Gastrocnemius medialis (tissue), 4 donors: ENCODE results near the gene STK38. TPM values are rescaled to one million over a fixed set of nuclear protein-coding genes. Genes with fewer than 3 reads are reported as not detected.

Experiments used
- ATAC-seq, 2 donors: fragments of 150-250 bp; one replicate each; pipeline ENCODE4 v1.9.1; 2016
- DNase-seq, 2 donors: peaks; one replicate each; pipeline ENCODE4 v3.0.0-alpha.2; 2019
- H3K27ac ChIP-seq, 4 donors: fragments of 200-600 bp; sonication (generic); 1 replicate in 1 of 4; 2 replicates in 3 of 4; pipeline ENCODE4 v1.5.1; 2016 to 2018; ENCODE audit warnings: mild to moderate bottlenecking in 2 of 4, moderate library complexity in 1 of 4
- H3K27me3 ChIP-seq, 3 donors: fragments of 200-600 bp; sonication (generic) in 2 of 3; 1 replicate in 1 of 3; 2 replicates in 2 of 3; pipeline versions ENCODE4 v1.5.1 to v1.6.0; 2016 to 2019; ENCODE audit warnings: mild to moderate bottlenecking in 1 of 3, moderate library complexity in 1 of 3
- H3K36me3 ChIP-seq, 2 donors: fragments of 200-600 bp; sonication (generic) in 1 of 2; one replicate each; pipeline ENCODE4 v1.5.1; 2017 to 2018
- H3K4me1 ChIP-seq, 2 donors: fragments of 200-600 bp; sonication (generic) in 1 of 2; one replicate each; pipeline ENCODE4 v1.5.1; 2016 to 2017; ENCODE audit warnings: mild to moderate bottlenecking in 2 of 2
- H3K4me3 ChIP-seq, 4 donors: fragments of 200-600 bp; sonication (generic) in 3 of 4; 1 replicate in 1 of 4; 2 replicates in 3 of 4; pipeline ENCODE4 v1.5.1; 2016 to 2019; ENCODE audit warnings: mild to moderate bottlenecking in 2 of 4
- H3K9me3 ChIP-seq, 3 donors: fragments of 200-600 bp; sonication (generic) in 2 of 3; 1 replicate in 1 of 3; 2 replicates in 2 of 3; pipeline ENCODE4 v1.5.1; 2016 to 2019
- POLR2A ChIP-seq, 2 donors: fragments of 450-650 bp; IDR thresholded peaks; one replicate each; pipeline ENCODE4 v1.6.1; 2017; ENCODE audit warnings: antibody characterized with exemption in 2 of 2, mild to moderate bottlenecking in 2 of 2, moderate library complexity in 2 of 2
- in situ Hi-C, 4 donors: fragments of 200-750 bp; cut with MboI; loops; one replicate each; pipeline versions ENCODE4 v1.15.0 to v1.8.0; 2017; ENCODE audit warnings: low sequenced_read_pairs in 4 of 4
- intact Hi-C: fragments of 100-400 bp; cut with DNase I; formaldehyde crosslinking; loops from one replicate; pipeline ENCODE4 v1.15.1; 2023; ENCODE audit warnings: low total_unique reads
- total RNA-seq, 4 donors: library from RNA; depleted of rRNA; stranded (reverse); fragments of >200 nt; gene quantifications; one replicate each; pipeline versions ENCODE4 v1.1.0 to v1.2.3, GENCODE V29; 2016
- TF ChIP-seq, protein P1 (sequence below), 5 experiments: fragments of 450-650 bp in 3 of 5; fragments of 200-600 bp in 2 of 5; sonication (generic) in 2 of 5; IDR thresholded peaks in 4 of 5; conservative IDR thresholded peaks in 1 of 5; 1 replicate in 4 of 5; 2 replicates in 1 of 5; pipeline ENCODE4 v1.5.1; 2016 to 2019; ENCODE audit warnings: antibody characterized with exemption in 5 of 5, mild to moderate bottlenecking in 3 of 5, moderate library complexity in 3 of 5

STK38 gene
- total RNA-seq, 4 donors from 2014 or later = 10.8 to 14.8 (median 12.7) TPM

DNA sequence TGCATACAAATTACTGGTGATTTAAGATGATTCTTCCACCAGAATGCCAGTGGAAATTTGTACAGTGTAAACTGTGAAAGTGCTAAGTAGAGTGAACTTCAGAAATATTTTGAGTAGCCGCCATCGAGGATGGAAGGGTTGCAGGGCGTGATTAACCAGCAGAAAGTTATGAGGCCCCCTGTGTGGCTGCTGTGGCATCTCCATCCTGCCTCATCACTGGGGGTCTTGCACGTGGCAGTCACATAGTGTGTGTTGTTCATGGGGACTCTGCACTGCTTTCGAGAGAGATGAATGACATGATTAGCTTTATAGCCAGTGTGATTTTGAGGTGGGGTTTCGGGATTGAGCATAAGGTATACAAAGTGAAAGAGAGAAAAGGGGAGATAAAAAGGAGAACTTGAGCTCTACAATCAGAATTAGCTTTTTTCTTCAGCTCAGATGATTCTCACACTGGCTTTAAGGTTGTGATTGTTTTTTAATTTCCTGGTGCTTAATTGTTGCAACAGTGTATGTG is 78.1 kb downstream of the STK38 start:
- Histone ChIP-seq H3K4me1 (no peaks in the 10 kb centered on the region), H3K9me3 (no peaks in the 10 kb centered on the region), H3K27me3 (no peaks in the 10 kb centered on the region), H3K36me3 (peaks cover 0 to 36% of the 10 kb centered on the region in 2 donors), H3K27ac (no peak overlapping the region), H3K4me3 (no peak overlapping the region)
- intact Hi-C loops (no loop called here), in situ Hi-C loops (no loop called here)
- DNase-seq (no peak), ATAC-seq (no peak)
- TF ChIP-seq, protein P1, sequence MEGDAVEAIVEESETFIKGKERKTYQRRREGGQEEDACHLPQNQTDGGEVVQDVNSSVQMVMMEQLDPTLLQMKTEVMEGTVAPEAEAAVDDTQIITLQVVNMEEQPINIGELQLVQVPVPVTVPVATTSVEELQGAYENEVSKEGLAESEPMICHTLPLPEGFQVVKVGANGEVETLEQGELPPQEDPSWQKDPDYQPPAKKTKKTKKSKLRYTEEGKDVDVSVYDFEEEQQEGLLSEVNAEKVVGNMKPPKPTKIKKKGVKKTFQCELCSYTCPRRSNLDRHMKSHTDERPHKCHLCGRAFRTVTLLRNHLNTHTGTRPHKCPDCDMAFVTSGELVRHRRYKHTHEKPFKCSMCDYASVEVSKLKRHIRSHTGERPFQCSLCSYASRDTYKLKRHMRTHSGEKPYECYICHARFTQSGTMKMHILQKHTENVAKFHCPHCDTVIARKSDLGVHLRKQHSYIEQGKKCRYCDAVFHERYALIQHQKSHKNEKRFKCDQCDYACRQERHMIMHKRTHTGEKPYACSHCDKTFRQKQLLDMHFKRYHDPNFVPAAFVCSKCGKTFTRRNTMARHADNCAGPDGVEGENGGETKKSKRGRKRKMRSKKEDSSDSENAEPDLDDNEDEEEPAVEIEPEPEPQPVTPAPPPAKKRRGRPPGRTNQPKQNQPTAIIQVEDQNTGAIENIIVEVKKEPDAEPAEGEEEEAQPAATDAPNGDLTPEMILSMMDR (IDR thresholded peaks at IDR 0.05 in 4 of 5, conservative IDR thresholded peaks at IDR 0.05 in 1 of 5) = no peak
- no peak for TF ChIP-seq POLR2A (IDR thresholded peaks at IDR 0.05)

DNA sequence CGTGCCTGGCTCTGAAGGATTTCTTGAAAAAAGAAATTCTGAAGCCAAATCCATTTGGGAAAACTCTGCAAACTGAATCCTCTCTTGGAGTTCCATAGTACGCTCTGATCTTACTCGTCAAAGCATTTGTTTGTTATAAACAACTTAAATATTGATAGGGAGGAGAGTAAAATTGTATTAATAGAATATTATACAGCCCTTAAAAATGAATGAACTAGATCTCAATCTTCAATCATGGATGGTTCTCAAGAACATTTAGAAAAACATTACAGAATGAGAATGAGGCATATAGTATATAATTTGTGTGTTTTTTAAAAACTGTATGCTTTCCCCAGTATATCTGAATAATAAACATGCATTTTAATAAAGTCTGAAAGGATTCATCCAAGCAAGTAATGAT is 79.7 kb downstream of the STK38 start:
- no peaks in the 10 kb centered on the region for H3K27me3 ChIP-seq
- H3K27ac ChIP-seq = no peak overlapping the region
- ATAC-seq (no peak), DNase-seq (no peak)
- no peaks in the 10 kb centered on the region for H3K9me3 ChIP-seq
- intact Hi-C loops = no loop called here
- TF ChIP-seq POLR2A (IDR thresholded peaks at IDR 0.05) = no peak
- TF ChIP-seq, protein P1 (IDR thresholded peaks at IDR 0.05 in 4 of 5, conservative IDR thresholded peaks at IDR 0.05 in 1 of 5) = no peak
- in situ Hi-C loops = no loop called here
- H3K4me3 ChIP-seq = no peak overlapping the region
- H3K4me1 ChIP-seq = no peaks in the 10 kb centered on the region
- H3K36me3 ChIP-seq = peaks cover 0 to 22% of the 10 kb centered on the region in 2 donors

DNA sequence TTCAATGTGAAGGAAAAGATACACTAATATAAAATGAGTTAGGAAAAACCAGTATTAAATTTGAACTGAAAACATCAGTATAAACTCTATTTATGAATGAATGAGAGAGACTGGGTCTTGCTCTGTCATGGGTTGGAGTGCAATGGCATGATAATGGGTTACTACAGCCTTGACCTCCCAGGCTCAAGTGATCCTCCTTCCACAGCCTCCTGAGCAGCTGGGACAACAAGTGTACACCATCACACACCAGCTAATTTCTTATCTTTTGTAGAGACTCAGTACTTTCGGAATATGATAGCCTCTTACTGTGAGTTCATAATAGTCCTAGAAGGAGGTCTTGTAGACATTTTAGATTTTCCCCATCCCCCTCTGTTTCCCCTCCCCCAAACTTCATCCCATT is 83.0 kb downstream of the STK38 start:
- Histone ChIP-seq H3K27me3 (no peaks in the 10 kb centered on the region), H3K4me3 (no peak overlapping the region), H3K36me3 (no peaks in the 10 kb centered on the region), H3K4me1 (peaks cover 7 to 10% of the 10 kb centered on the region in 2 donors), H3K27ac (no peak overlapping the region), H3K9me3 (no peaks in the 10 kb centered on the region)
- DNase-seq (no peak), ATAC-seq (no peak)
- no peak for TF ChIP-seq POLR2A (IDR thresholded peaks at IDR 0.05)
- TF ChIP-seq, protein P1 (IDR thresholded peaks at IDR 0.05 in 4 of 5, conservative IDR thresholded peaks at IDR 0.05 in 1 of 5) = no peak
- intact Hi-C loops = no loop called here
- in situ Hi-C loops = no loop called here

DNA sequence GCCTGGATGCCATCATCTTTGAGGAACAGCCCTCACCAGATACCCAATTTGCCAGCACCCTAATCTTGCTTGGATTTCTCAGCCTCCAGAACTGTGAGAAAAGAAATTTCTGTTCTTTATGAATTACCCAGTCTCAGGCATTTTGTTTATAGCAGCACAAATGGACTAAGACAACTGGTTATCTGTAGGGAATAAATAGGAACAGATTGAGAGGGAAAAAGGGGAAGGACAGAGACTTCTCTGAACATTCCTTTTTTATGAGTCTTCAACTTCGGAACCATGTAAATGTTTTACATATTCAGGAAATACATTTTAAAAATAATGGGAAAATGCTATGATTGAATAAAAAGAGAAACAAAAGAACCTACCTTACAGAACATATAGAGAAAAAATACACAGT is 83.6 kb downstream of the STK38 start:
- Histone ChIP-seq H3K27me3 (no peaks in the 10 kb centered on the region), H3K27ac (no peak overlapping the region), H3K36me3 (no peaks in the 10 kb centered on the region), H3K9me3 (no peaks in the 10 kb centered on the region), H3K4me1 (peaks cover 9 to 13% of the 10 kb centered on the region in 2 donors), H3K4me3 (no peak overlapping the region)
- no peak for TF ChIP-seq POLR2A (IDR thresholded peaks at IDR 0.05)
- DNase-seq (no peak), ATAC-seq (no peak)
- in situ Hi-C loops (no loop called here), intact Hi-C loops (no loop called here)

DNA sequence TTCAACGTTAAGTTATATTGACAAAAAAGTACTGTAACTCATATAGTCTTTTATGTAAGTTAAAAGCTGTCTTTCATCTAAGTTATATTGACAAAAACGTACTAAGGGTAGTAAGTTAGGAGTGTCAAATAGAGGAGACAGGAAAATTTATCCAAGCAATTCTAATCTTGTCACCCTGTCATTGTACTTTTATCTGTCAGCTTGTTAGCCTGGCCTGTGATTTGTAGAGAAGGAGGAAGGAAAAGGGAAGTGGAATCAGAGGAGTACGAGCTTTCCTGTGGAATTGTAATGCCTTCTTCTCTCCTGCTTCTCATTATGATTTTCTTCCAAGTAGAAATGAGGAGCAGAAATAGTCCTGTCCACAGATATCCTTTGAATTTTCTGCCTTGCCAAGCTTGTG is 85.6 kb downstream of the STK38 start:
- Histone ChIP-seq H3K4me1 (peaks cover 9 to 13% of the 10 kb centered on the region in 2 donors), H3K27me3 (no peaks in the 10 kb centered on the region), H3K27ac (no peak overlapping the region), H3K4me3 (no peak overlapping the region), H3K9me3 (no peaks in the 10 kb centered on the region), H3K36me3 (no peaks in the 10 kb centered on the region)
- TF ChIP-seq, protein P1 (IDR thresholded peaks at IDR 0.05 in 4 of 5, conservative IDR thresholded peaks at IDR 0.05 in 1 of 5) = no peak
- no peak for TF ChIP-seq POLR2A (IDR thresholded peaks at IDR 0.05)
- ATAC-seq = no peak
- DNase-seq = no peak
- intact Hi-C loops (no loop called here), in situ Hi-C loops (no loop called here)
